Glutamatergic neuron (in vitro differentiated cells): ENCODE data around the gene GPC6. TPM values are rescaled to one million over a fixed set of nuclear protein-coding genes. Genes with fewer than 3 reads are reported as not detected.
"Not testable (repeated sequence)": the region's sequence is repeated elsewhere in the genome, so short reads cannot be mapped to it uniquely, and the experiment has no call there.

ENCODE experiments used
- DNase-seq: peaks from one replicate; pipeline ENCODE4 v3.0.0; 2022
- H3K27ac Mint-ChIP-seq: one replicate; pipeline ENCODE4 v1.8.0; 2020; ENCODE audit warnings: mild to moderate bottlenecking, mixed read lengths, inconsistent platforms; ENCODE audit not compliant: unreplicated experiment
- H3K27me3 Mint-ChIP-seq: one replicate; pipeline ENCODE4 v1.8.0; 2020; ENCODE audit warnings: mild to moderate bottlenecking, moderate library complexity, mixed read lengths, inconsistent platforms; ENCODE audit not compliant: unreplicated experiment
- H3K36me3 Mint-ChIP-seq: one replicate; pipeline ENCODE4 v1.8.0; 2020; ENCODE audit warnings: mild to moderate bottlenecking, mixed read lengths, inconsistent platforms; ENCODE audit not compliant: unreplicated experiment
- H3K4me1 Mint-ChIP-seq: one replicate; pipeline ENCODE4 v1.8.0; 2020; ENCODE audit warnings: mild to moderate bottlenecking, low read depth, mixed read lengths, inconsistent platforms; ENCODE audit not compliant: unreplicated experiment
- H3K4me3 Mint-ChIP-seq: one replicate; pipeline ENCODE4 v1.8.0; 2020; ENCODE audit warnings: mild to moderate bottlenecking, mixed read lengths, inconsistent platforms; ENCODE audit not compliant: unreplicated experiment
- H3K9me3 Mint-ChIP-seq: one replicate; pipeline ENCODE4 v1.8.0; 2020; ENCODE audit warnings: mild to moderate bottlenecking, moderate library complexity, mixed read lengths, inconsistent platforms; ENCODE audit not compliant: unreplicated experiment
- total RNA-seq: library from RNA; stranded (reverse); fragmentation: NEBNext Ultra II Directional; extraction: Animal tissue kit (Norgen Biotek cat#: 25700); gene quantifications from one replicate; pipeline ENCODE4 v1.2.1, GENCODE V29; 2021; ENCODE audit not compliant: unreplicated experiment
- TF ChIP-seq, protein P1 (sequence below): fragments of 200-600 bp; sonication (generic); IDR thresholded peaks from one replicate; pipeline ENCODE4 v1.5.0; 2021; ENCODE audit not compliant: partially characterized antibody, unreplicated experiment

Gene GPC6
- total RNA-seq, 1 donor from 2014 or later, result 11.8 TPM

DNA sequence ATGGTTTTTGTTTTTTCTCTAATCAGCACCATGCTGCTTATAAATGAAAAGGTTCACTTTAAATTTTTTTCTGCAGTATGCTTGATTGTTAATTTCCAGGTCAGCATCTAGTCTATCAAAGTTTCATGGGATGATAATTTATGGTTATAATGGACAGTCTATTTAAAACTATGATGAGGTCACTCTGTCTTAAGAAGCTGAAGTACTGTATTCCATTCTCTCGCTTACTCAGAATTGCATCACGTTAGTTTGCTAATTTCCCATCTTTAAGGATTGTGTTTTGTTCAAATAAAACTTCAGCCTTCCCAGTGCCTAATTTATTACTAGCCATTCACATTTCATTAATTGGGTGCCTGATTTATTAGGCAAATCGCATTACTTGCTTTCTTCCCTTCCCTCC is 94.3 kb downstream of the GPC6 start:
- Mint-ChIP-seq H3K4me1 (peaks cover 18% of the 10 kb centered on the region), H3K27ac (no peak overlapping the region), H3K36me3 (no peaks in the 10 kb centered on the region), H3K27me3 (no peaks in the 10 kb centered on the region), H3K4me3 (no peak overlapping the region), H3K9me3 (no peaks in the 10 kb centered on the region)
- TF ChIP-seq, protein P1, sequence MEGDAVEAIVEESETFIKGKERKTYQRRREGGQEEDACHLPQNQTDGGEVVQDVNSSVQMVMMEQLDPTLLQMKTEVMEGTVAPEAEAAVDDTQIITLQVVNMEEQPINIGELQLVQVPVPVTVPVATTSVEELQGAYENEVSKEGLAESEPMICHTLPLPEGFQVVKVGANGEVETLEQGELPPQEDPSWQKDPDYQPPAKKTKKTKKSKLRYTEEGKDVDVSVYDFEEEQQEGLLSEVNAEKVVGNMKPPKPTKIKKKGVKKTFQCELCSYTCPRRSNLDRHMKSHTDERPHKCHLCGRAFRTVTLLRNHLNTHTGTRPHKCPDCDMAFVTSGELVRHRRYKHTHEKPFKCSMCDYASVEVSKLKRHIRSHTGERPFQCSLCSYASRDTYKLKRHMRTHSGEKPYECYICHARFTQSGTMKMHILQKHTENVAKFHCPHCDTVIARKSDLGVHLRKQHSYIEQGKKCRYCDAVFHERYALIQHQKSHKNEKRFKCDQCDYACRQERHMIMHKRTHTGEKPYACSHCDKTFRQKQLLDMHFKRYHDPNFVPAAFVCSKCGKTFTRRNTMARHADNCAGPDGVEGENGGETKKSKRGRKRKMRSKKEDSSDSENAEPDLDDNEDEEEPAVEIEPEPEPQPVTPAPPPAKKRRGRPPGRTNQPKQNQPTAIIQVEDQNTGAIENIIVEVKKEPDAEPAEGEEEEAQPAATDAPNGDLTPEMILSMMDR, result no peak
- DNase-seq, result no peak

DNA sequence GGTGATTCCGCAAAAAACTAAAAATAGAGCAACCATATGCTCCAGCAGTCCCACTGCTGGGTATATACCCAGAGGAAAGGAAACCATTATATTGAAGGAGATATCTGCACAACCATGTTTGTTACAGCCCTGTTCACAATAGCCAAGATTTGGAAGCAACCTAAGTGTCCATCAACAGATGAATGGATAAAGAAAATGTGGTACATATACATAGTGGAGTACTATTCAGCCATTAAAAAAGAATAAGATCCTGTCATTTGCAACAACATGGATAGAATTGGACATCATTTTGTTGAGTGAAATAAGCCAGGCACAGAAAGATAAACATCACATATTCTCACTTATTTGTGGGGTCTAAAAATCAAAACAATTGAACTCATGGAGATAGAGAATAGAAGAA is 97.3 kb downstream of the GPC6 start:
- not testable (repeated sequence) for H3K4me3 Mint-ChIP-seq, H3K27ac Mint-ChIP-seq, H3K36me3 Mint-ChIP-seq, H3K27me3 Mint-ChIP-seq, DNase-seq, H3K9me3 Mint-ChIP-seq
- H3K4me1 Mint-ChIP-seq, result peaks cover 22% of the 10 kb centered on the region

DNA sequence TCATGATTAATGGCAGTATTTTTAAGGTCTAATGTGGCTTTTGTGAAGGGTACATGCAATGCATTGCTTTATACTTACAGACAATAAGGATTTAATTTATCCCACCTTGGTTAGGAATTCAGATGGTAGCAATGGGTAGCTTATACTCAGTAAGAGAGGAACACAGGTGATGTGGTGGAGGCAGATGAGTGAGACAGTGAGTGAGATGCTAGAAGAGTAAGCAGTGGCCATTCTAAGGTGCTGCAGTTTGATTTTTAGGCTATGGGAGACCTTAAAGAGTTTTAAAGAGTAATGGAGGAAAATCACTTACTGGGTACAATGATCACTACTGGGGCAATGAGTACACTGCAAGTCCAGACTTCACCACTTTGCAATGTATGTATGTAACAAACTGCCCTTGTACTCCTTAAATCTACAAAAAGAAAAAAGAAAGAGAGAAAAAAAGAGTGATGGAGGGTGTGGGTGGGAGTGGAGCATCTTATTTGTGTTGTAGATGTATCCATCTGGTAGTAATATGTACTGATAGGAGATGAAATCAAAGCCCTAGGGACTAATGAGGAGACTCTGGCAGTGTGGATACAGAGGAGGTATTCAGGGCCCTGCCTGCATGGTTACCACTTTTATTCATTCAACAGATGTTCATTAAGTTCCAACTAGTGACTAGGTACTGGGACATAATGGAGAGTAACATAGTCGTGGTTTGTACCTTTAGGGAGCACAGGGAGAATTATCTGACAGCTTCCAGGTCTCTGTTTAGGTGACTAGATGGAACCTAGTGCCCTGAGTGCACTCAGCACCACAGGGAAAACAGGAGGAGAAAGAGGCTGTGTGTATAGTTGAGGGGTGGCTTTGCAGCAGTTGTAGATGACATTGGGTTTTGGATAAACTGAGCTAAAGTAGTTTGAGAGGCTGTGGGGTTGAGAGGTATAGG is 99.0 kb downstream of the GPC6 start:
- Mint-ChIP-seq H3K4me1 (peaks cover 22% of the 10 kb centered on the region), H3K27ac (no peak overlapping the region), H3K4me3 (no peak overlapping the region), H3K27me3 (no peaks in the 10 kb centered on the region), H3K36me3 (no peaks in the 10 kb centered on the region), H3K9me3 (no peaks in the 10 kb centered on the region)
- TF ChIP-seq, protein P1, result no peak
- DNase-seq, result no peak

DNA sequence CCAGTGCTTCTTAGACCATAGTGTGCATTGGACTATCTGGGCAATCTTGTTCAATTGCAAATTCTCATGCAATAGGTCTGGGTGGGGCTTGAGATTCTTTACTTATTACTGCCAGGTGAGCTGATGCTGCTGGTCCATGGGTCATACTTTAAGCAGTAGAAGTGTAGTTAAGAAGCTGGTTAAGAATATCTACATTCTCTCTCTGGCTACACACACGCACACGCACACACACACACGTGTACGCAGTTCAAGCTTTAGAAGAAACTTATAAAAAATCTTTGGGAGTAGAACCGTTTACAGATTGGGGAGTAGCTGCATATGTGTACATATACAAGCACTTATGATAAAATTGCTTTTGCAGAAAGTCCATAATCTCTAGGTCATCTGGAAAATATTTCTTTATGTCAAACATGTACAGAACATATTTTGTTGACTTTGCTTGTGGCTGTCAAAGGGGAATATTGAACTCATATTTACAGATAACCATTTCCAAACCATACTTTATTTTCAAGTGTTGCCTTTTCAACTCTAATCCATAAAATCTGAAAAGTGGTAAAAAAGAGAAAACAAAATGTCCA is 99.7 kb downstream of the GPC6 start:
- DNase-seq, result no peak
- Mint-ChIP-seq H3K27ac (no peak overlapping the region), H3K4me1 (peaks cover 18% of the 10 kb centered on the region), H3K36me3 (no peaks in the 10 kb centered on the region), H3K27me3 (no peaks in the 10 kb centered on the region), H3K9me3 (no peaks in the 10 kb centered on the region), H3K4me3 (no peak overlapping the region)
- TF ChIP-seq, protein P1, result no peak

DNA sequence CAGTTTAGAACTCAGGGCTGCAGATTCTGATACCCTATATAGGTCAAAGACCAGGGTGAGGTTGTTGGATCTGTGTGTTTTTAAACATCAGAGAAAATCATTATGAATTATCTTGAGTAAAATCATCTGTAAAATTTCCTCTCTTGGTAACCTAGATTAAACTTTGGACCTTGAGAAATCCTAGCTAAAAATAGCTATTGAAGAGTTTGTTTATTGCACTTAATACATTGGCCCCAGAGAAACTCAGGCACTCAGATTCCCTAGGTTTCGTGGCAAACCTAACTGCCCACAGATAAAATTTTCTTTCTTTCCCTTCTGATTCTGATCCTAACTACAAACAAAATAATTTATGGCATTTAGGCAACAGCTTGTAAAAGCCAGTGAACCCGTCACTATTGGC is 102.3 kb downstream of the GPC6 start:
- H3K4me3 Mint-ChIP-seq, result no peak overlapping the region

More for the DNA sequence above, 102.3 kb downstream of the GPC6 start:
- no peak overlapping the region for H3K27ac Mint-ChIP-seq
- DNase-seq, result no peak
- TF ChIP-seq, protein P1, result no peak
- H3K36me3 Mint-ChIP-seq, result no peaks in the 10 kb centered on the region
- no peaks in the 10 kb centered on the region for H3K27me3 Mint-ChIP-seq
- no peaks in the 10 kb centered on the region for H3K9me3 Mint-ChIP-seq
- peaks cover 20% of the 10 kb centered on the region for H3K4me1 Mint-ChIP-seq
